SK-N-SH treated with all-trans-retinoic acid at 6 μM for 48 hours (cell line): ENCODE results near the gene FICD.

ENCODE experiments used
- PPARA ChIP-seq: fragments of 250-450 bp; sonication (Bioruptor Pico); IDR thresholded peaks from 2 replicates; pipeline ENCODE4 v1.5.0; 2020; ENCODE audit warnings: mild to moderate bottlenecking, borderline replicate concordance
- ZNF565 ChIP-seq: fragments of 450-650 bp; formaldehyde crosslinking; conservative IDR thresholded peaks from 2 replicates; pipeline ENCODE4 v1.5.0; 2020; ENCODE audit warnings: low read depth, mild to moderate bottlenecking, moderate library complexity

- TF ChIP-seq ZNF565 (no peak), PPARA (CRISPR knock-in tag) (no peak)
Observed at GRCh38 chr12:108516511-108517275, 1.6 kb downstream of the FICD start.
